Neural progenitor cell (in vitro differentiated cells): ENCODE results near the gene PKD1.
"Not testable (repeated sequence)": the region's sequence is repeated elsewhere in the genome, so short reads cannot be mapped to it uniquely, and the experiment has no call there.

Experiments used
- CTCF ChIP-seq: fragments of 200-600 bp; sonication (generic); IDR thresholded peaks from 2 replicates; pipeline ENCODE4 v1.5.1; 2017; ENCODE audit warnings: antibody characterized with exemption, mild to moderate bottlenecking
- EZH2 ChIP-seq: fragments of 200-600 bp; sonication (generic); IDR thresholded peaks from 2 replicates; pipeline ENCODE4 v1.6.1; 2017; ENCODE audit warnings: antibody characterized with exemption, mild to moderate bottlenecking, moderate library complexity
- EZH2phosphoT487 ChIP-seq: fragments of 200-600 bp; sonication (generic); IDR thresholded peaks from 2 replicates; pipeline ENCODE4 v1.6.1; 2017; ENCODE audit warnings: antibody characterized with exemption

GRCh38 chr16:2097689-2098088, 38.0 kb downstream of the PKD1 start:
- TF ChIP-seq CTCF, EZH2, EZH2phosphoT487: not testable (repeated sequence)
